22Rv1 (cell line): ENCODE results near the gene DBF4.

Source experiments
- CTCF ChIP-seq: fragments of 450-650 bp; IDR thresholded peaks from 2 replicates; pipeline ENCODE4 v1.5.1; 2017; ENCODE audit warnings: mild to moderate bottlenecking
- ZFX ChIP-seq: fragments of 450-650 bp; IDR thresholded peaks from 2 replicates; pipeline ENCODE4 v1.6.1; 2017; ENCODE audit warnings: antibody characterized with exemption, borderline replicate concordance

GRCh38 chr7:87933953-87934698 is 57.8 kb downstream of the DBF4 start, which contains the start of gene ADAM22:
- peak; percentile 63 for TF ChIP-seq CTCF
- TF ChIP-seq ZFX, result no peak
